Suppressor macrophage treated with lipopolysaccharide for 4 hours (primary cell): Measurements from ENCODE around the gene GOLPH3L.
A peak's percentile ranks its signal among the peaks of the same experiment; 100 is the strongest.
"Not testable (repeated sequence)": the region's sequence is repeated elsewhere in the genome, so short reads cannot be mapped to it uniquely, and the experiment has no call there.

Source experiments
- DNase-seq: peaks from one replicate; pipeline ENCODE4 v3.0.0-alpha.2; 2020

GOLPH3L gene

DNA sequence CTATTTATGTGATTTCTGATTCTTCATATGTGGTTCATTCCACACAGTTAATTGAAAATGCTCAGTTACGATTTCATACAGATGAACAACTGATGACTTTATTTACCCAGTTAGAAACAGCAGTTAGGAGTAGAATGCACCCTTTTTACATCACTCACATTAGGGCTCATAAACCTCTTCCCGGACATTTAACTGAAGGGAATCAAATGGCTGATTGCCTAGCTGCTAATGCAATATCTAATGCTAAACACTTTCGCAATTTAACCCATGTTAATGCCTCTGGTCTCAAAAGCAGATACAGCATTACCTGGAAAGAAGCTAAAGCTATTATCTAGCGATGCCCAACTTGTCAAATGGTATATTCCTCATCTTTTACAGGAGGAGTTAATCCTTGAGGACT lies 39.9 kb downstream of the GOLPH3L start:
- DNase-seq: not testable (repeated sequence)

DNA sequence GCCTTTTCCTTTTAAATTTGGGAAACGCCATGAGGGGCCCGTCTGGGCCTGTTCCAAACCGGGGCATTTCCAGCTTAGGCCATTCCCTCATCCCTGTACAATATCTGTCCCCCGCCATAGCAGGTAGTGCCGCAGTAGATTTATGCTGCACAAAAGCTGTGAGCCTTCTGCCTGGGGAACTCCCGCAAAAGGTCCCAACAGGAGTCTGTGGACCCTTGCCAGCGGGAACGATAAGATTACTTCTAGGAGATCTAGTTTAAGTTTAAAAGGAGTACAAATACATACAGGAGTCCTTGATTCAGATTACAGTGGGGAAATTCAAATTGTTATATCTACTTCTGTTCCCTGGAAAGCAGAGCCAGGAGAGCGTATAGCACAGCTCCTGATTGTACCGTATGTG lies 42.3 kb downstream of the GOLPH3L start:
- not testable (repeated sequence) for DNase-seq

DNA sequence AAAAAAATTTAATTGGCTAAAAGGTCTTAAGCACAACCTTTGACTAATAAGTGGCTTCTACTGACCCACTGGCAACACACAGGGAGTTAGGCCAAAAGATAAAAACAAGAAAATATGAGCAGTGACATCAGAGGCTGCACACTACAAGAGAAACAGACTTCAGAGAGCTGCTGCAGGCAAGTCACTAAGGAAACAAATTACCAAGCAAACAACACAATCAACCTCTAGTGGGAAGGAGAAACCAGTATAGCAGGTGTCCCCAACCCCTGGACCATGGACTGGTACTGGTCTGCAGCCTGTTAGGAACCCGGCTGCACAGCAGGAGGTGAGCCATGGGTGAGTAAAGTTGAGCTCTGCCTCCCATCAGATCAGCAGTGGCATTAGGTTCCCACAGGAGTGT lies 46.8 kb downstream of the GOLPH3L start:
- DNase-seq: no peak

DNA sequence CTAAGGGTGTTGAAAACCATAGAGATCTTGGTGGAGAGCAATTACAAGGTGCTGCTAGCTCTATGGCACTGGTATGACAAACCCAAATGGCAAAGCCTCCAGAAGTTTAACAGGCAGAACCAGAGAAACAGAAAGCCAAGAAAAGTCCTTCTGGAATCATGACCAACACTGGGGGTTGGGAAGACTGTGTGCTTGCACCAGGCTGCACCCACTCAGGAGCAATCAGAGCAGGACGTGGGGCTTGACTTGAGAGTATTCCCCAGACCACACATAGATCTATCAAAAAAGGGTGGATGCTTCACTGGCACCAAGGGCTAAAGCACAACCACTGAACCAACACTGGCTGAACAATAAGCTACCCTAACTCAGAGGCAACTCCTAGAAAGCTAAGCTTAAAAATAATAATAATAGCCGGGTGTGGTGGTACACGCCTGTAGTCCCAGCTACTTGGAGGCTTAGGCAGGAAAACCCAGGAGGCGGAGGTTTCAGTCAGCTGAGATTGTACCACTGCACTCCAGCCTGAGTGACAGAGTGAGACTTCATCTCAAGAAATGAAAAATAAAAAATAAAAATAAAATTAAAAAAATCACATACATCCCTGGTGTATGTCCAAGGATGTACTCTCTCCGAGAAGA lies 47.4 kb downstream of the GOLPH3L start:
- DNase-seq: no peak

DNA sequence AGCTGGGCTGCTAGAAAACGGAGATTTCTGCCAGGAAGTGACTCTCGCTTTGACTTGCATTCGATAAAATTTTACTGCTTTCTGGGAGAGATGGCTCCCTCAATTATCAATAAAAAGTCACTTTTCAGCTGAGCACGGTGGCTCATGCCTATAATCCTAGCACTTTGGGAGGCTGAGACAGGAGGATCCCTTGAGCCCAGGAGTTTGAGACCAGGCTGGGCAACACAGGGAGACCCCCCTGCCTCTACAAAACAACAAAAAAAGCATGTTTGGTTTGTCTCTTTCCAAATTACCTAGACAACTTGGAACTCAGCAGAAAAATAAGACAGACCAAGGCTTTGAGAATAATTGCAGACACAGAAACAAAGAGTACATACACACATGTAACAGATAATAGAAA lies 54.7 kb downstream of the GOLPH3L start:
- DNase-seq: no peak

DNA sequence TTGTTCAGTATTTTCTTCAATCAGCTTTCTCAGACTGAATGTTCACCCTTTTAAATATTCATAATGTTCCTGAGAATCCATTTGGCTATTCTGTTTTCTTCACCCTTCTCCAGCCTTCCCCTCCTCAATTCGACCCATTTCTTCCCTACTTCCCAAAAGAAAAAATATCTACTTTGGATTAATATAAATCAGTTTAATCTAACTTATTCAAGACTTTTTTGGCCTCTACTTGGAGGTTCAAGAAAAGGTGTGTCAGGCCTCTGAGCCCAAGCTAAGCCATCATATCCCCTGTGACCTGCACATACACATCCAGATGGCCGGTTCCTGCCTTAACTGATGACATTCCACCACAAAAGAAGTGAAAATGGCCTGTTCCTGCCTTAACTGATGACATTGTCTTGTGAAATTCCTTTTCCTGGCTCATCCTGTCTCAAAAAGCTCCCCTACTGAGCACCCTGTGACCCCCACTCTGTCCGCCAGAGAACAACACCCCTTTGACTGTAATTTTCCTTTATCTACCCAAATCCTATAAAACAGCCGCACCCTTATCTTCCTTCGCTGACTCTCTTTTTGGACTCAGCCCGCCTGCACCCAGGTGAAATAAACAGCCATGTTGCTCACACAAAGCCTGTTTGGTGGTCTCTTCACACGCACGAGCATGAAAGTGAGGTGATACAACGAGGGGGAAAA lies 55.7 kb downstream of the GOLPH3L start:
- not testable (repeated sequence) for DNase-seq

DNA sequence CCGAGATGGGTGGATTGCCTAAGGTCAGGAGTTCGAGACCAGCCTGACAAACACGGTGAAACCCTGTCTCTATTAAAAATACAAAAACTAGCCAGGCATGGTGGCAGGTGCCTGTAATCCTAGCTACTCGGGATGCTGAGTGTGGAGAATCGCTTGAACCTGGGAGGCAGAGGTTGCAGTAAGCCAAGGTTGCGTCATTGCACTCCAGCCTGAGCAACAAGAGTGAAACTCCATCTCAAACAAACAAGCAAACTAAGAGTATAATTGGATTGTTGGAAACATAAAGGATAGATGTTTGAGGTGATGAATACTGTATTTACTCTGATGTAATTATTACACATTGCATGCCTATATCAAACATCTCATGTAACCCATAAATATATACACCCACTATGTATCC lies 58.5 kb downstream of the GOLPH3L start:
- DNase-seq: not testable (repeated sequence)

DNA sequence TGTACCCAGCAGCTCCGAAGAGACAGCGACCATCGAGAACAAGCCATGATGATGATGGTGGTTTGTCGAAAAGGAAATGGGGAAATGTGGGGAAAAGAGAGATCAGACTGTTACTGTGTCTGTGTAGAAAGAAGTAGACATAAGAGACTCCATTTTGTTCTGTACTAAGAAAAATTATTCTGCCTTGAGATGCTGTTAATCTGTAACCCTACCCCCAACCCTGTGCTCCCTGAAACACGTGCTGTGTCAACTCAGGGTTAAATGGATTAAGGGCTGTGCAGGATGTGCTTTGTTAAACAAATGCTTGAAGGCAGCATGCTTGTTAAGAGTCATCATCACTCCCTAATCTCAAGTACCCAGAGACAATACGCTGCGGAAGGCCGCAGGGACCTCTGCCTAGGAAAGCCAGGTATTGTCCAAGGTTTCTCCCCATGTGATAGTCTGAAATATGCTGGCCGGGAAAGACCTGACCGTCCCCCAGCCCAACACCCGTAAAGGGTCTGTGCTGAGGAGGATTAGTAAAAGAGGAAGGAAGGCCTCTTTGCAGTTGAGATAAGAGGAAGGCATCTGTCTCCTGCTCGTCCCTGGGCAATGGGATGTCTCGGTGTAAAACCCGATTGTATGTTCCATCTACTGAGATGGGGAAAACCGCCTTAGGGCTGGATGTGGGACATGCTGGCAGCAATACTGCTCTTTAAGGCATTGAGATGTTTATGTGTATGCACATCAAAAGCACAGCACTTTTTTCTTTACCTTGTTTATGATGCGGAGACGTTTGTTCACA lies 61.9 kb downstream of the GOLPH3L start:
- DNase-seq: not testable (repeated sequence)

DNA sequence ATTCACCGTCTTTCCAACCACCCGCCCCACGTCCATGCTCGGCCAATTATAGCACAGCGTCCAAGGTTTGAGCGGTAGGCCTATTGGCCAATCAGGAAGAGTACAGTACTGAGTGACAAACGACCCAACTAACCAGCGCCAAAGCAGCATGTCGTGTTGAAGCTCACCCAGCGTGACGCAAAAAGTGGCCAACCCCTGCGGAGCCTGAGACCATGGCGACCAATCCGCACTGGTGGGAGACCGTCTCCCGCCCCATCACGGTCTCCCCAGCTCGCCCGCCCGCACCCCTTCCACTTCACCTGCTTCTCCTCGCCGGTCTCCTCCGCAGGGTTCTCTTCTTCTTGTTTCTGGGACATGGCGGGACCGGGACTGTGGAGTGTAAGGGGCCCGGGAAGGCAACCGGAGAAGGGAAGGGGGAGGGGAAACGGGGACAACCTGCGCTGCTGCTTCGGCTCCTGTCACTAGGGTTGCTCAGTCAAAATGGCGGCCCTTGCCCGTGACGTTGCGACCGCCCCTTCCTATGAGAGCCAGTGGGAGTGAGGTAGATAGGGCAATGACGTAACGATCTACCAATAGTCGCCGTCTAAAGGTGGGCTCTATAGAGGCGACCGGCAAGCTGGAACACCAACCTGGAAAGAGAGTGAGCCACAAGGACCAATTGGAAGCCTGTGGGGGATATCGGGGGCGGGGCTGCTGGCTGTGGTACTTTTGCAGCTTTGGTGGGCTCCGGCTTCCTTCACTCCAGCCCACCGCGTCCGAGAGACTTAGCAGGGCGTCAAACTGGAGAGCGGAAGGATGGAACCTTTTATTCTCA lies 67.6 kb downstream of the GOLPH3L start, which contains the start of gene ENSA:
TSS of gene ENSA (minus strand) at position 498 of the 814 bp plus-strand sequence. CDS start at position 356, 142 bp downstream.
- DNase-seq: peak; percentile 99

DNA sequence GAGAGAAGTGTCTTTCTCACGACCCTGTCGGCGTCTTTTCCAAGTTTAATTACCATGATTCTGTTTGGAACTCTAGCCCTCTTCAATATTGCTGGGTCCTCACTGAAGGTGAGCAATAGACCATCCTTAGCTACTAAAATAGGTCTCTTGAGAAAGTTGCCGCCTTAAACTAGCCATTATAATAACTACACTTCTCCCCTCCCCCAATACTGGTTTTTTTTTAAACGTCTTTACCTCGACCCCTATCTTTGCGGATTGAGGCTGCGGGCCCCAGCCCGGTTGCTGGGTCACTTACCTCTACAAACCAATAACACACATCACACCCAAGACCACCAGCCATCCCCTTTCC lies 68.2 kb downstream of the GOLPH3L start:
- no peak for DNase-seq

DNA sequence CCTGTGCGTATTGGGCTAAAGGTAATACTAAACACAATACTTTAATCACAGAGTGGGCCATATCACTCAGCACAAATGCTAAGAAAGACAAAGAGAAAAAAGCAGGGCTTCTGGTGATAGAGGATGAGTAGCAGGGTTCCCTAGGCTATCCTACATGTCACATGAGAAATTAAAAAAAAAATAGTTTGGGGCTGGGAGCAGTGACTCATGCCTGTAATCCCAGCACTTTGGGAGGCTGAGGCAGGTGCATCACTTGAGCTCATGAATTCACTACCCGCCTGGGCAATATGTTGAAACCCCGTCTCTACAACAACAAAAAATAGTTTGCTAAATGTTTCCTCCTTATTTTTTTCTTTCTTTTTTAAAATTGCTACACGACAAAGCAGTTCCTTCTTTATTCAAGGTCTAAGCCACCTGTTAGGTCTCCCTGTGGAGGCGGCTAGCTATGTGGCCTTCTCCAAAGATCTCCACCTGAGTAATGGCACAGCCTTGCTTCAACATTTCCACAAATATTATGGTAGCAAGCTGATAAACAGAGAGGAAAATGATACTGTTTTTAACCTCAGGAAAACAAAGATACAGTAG lies 69.0 kb downstream of the GOLPH3L start:
- no peak for DNase-seq

DNA sequence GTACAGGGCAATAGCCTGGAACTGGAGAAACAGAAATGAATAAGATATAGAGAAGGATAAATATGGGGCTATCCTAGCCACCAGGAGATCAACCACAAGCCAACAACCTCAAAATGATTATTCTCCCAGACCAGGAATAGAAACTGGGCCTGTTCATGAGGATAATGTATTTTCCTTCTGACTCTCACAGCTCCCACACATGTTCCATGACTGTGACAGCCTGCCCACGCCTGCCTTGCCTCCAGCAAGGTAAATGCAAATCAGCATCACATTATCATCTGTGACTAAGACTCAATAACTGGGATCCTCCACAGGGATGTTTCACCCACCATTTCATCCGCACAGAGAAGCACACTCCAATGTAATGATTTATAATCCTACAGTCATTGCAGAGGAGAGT lies 70.8 kb downstream of the GOLPH3L start:
- no peak for DNase-seq

DNA sequence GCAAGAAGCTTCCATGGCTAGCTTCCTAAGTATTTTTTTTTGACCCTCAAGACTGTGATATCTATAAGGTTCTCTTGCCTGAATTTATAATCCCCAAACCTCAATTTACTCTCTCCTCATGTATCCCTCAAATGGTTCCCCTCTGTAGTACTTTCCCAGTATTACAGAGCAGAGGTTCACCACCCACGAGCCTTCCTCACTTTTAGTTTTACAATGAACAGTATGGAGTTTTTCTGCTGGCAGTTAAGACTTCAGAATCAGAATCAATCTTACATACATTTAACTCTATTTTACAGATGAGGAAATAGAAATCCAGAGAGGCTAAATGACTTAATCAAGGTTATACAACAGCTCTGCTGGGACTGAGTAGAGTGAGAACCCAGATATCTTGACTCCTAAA lies 72.4 kb downstream of the GOLPH3L start:
- DNase-seq: peak; percentile 60

DNA sequence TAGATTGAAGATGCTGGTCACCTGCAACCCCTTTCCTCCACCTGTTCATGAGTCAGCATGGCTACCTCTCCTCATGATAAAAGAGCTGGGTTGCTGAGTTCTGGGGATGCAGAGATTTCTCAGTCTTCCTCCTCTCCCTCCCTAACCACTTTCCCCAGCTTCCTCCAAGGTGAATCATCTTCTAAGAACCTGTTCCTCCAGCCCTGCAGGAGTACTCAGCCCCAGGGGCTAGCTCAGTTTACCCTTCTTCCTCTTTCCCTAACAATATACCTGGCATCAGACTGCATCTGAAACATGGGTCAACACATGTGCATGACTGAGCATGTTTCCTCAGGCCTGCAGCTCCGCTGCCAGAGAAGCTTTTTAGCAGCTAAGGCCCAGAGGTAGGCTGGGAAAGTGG lies 72.8 kb downstream of the GOLPH3L start:
- DNase-seq: not testable (repeated sequence)

DNA sequence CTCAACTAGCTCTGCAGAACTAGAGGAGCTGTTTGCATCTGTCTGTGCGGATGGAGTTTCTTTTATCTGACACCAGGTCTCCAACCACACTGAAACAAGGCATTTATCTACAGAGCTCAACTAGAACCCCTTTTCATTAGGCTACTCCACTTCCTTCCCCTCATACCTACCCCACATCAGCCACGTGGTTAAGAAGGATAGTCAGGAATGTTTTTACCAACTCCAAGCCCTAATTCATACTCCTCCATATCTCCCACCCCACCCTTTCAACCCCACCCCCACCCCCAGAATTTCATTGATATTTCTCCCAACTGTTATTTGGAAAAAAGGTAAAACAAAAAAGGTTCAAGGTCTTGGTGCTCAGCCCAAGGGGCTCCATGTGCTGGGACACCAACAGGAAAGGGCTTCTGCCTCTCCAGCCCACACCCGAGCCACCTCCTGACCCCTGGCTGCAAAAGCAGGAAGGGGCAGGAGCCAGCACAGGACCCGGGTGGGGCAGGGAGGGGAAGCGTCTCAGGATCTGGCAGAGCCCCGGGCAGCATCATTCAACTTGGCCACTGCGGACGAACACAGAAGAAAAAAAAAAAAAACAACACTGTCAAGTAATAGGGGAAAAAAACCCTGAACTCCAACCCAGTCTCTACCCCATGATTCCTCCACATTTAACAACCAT lies 74.5 kb downstream of the GOLPH3L start:
- DNase-seq: no peak

DNA sequence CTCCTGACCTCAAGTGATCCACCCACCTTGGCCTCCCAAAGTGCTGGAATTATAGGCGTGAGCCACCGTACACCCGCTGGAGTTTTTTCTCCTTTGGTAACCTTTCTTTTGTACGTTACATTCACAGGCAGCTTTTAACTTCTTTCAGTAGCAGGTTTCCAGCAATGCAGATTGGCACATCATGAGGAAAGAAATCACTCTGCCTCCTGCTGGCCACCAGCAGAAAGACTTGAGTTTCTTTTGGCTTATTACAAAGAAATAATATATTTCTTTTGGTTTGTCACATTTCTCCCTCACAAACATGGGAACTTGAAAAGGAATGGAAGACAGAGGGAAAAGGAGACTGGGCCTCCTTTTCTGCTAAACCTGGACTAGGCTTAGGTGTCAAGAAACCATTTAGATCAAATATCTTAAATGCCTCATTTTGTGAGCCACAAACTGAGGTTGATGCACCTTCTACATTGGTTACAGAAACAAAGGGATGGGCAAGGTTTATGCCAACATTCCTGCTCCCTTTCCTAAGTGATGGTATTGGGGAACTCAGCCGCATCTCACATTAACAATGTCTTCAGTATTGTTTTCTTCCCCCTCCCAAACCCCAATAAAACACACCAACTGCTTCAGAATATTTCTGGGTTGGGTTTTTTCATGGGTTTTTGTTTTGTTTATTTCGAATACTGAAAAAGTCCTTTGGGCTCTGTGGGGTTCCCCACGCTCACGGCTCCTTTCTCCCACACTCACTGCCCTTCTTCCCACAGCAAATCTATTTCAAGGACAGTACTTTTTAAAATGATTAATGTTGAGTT lies 75.3 kb downstream of the GOLPH3L start:
- DNase-seq: peak; percentile 76

DNA sequence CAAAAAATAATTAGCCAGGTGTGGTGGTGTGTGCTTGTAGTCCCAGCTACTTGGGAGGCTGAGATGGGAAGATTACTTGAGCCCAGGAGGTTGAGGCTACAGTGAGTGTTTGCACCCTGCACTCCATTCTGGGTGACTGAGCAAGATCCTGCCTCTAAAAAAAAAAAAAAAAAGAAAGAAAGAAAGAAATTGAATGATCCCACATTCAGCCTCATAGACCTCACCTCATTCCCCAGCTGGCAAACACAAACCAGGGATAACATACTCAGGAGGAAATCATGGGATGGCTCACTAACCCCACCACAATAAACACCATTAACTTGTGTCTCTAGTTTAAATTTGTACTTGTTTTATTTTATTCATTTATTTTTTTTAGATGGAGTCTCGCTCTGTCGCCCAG lies 76.0 kb downstream of the GOLPH3L start:
- no peak for DNase-seq

DNA sequence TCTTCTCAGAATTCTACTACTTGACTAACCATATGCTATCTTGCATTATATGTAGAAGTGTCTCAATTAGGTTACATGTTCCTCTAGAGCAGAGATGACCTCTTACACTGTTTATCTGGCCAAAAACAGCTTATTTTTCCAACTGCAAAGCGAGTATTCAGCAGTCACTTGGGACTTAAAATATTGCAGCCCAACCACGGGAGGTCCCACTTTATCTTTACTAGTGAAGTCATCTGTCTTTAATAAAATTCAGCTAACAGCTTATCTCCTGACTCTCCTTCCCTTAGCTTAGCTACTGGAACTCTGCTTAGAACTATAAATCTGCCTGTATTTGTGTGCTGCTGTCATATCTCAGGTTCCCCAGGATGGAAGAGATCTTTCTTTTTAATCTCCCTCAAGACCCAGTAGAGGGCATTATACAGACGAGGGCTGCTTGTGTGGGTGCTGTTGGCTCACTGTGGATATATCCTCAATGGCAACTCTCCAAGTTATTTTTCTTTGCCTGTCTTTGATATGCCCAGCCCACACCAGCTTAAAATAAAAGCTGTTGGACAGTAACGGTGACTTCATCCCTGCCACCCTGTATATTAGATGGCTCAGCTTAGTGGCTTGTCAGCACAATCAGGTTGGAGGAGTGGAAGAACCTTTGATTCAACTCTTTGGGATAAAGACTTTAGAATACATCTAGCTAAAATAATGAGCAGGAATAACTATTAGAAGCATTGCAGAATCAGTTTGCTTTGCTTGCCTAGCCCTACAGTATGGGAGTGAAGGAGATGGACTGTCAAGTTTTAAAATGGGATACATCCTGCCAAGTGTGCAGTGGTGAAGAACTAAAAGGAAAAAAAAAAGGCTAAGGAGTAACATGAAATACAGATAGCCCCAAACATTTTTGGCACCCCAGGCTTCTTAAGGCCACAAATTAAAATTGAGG lies 77.1 kb downstream of the GOLPH3L start:
- peak; percentile 72 for DNase-seq

DNA sequence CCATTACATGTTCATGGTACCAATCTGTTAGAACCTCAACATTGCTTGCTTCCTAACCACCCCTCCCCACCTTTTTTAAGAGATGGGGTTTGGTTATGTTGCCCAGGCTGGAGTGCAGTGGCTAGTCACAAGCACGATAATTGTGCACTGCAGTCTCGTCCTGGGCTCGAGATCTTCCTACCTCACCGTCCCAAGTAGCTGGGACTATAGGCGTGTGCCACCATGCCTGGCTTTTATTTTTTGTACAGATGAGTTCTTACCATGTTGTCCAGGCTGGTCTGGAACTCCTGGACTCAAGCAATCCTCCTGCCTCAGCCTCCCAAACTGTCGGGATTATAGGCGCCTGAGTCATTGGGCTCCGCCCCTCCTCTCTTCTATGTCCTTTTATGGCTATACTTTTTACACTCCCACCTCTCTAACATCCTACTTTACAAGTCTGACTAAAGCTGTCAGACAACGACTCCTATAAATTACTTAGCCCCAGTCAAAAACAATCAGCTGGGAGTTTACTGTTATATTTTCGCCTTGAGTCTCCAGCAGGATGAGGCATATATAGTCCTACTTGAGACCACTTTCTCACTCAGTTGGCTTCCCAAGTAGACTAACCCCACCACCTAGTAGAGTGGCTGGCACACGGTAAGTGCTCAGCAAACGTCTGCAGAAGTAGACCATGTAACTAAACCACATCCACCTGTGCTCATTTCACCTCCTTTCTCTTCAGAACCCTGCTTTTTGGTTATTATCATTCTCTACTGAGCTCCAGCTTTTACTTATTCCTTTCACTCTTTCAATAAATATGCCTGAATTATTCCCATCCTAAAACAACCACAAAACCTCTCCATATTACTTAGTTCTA lies 81.4 kb downstream of the GOLPH3L start:
- DNase-seq: no peak
